K562 (cell line): ENCODE measurements around the gene SIRT3. TPM values are rescaled to one million over a fixed set of nuclear protein-coding genes. Genes with fewer than 3 reads are reported as not detected.
A peak's percentile ranks its signal among the peaks of the same experiment; 100 is the strongest.

Source experiments
- CBX1 ChIP-seq: sonication (generic); IDR thresholded peaks from 2 replicates; pipeline ENCODE4 v1.6.1; 2016; ENCODE audit warnings: antibody characterized with exemption, low read depth, mild to moderate bottlenecking
- EWSR1 ChIP-seq: fragments of 450-650 bp; IDR thresholded peaks from 2 replicates; pipeline ENCODE4 v1.6.1; 2018; ENCODE audit warnings: borderline replicate concordance, mild to moderate bottlenecking, low read depth, moderate library complexity; ENCODE audit not compliant: partially characterized antibody
- GATA2 ChIP-seq: sonication (generic); formaldehyde crosslinking; IDR thresholded peaks from 2 replicates; pipeline ENCODE4 v1.4.0; 2020; ENCODE audit warnings: mild to moderate bottlenecking, missing genetic modification reagents
- KAT8 ChIP-seq: fragments of 450-650 bp; IDR thresholded peaks from 2 replicates; pipeline ENCODE4 v1.6.1; 2016; ENCODE audit warnings: low read depth, mild to moderate bottlenecking
- KLF16 ChIP-seq: IDR thresholded peaks from 2 replicates; pipeline ENCODE4 v1.6.1; 2016; ENCODE audit warnings: antibody characterized with exemption
- L3MBTL2 ChIP-seq: fragments of 450-650 bp; IDR thresholded peaks from 2 replicates; pipeline ENCODE4 v1.6.1; 2016; ENCODE audit warnings: mild to moderate bottlenecking, moderate library complexity
- MEF2D ChIP-seq: conservative IDR thresholded peaks from 2 replicates; pipeline ENCODE4 v1.6.1; 2016; ENCODE audit warnings: low read depth, missing genetic modification characterization, missing compliant biosample characterization
- NEUROD1 ChIP-seq: fragments of 150-350 bp; IDR thresholded peaks from 2 replicates; pipeline ENCODE4 v1.6.1; 2014; ENCODE audit warnings: borderline replicate concordance, low read length, low read depth; ENCODE audit not compliant: partially characterized antibody
- RHOXF2B ChIP-seq: fragments of 250-450 bp; sonication (Bioruptor Pico); conservative IDR thresholded peaks from 2 replicates; pipeline ENCODE4 v1.5.1; 2021
- SOX6 ChIP-seq: fragments of 450-650 bp; IDR thresholded peaks from 2 replicates; pipeline ENCODE4 v1.6.1; 2014; ENCODE audit warnings: mild to moderate bottlenecking
- SP1 ChIP-seq: sonication (generic); formaldehyde crosslinking; IDR thresholded peaks from 2 replicates; pipeline ENCODE4 v1.8.1; 2022; ENCODE audit warnings: mild to moderate bottlenecking, missing genetic modification reagents
- SRSF1 ChIP-seq: fragments of 200-400 bp; formaldehyde crosslinking; IDR thresholded peaks from 2 replicates; pipeline ENCODE4 v1.6.1; 2017; ENCODE audit warnings: mild to moderate bottlenecking, low read depth, low read length, moderate library complexity
- TEAD1 ChIP-seq, 2 experiments: fragments of 450-650 bp in 1 of 2; sonication (generic) in 1 of 2; formaldehyde crosslinking; IDR thresholded peaks; 2 replicates each; pipeline versions ENCODE4 v1.4.0 to v1.8.0; 2020 to 2022; ENCODE audit warnings: mild to moderate bottlenecking in 2 of 2, missing genetic modification reagents in 1 of 2
- TRIM24 ChIP-seq, 2 experiments: fragments of 450-650 bp; IDR thresholded peaks; 2 replicates each; pipeline ENCODE4 v1.6.1; 2016
- TRIM28 ChIP-seq: fragments of 450-650 bp; IDR thresholded peaks from 2 replicates; pipeline ENCODE4 v1.6.1; 2017
- ZC3H11A ChIP-seq: IDR thresholded peaks from 2 replicates; pipeline ENCODE4 v1.6.1; 2012; ENCODE audit warnings: low read depth, low read length, improper control_type of control experiment
- ZFP30 ChIP-seq: fragments of 250-450 bp; sonication (Bioruptor Pico); IDR thresholded peaks from 2 replicates; pipeline ENCODE4 v1.8.0; 2022; ENCODE audit warnings: moderate library complexity, mild to moderate bottlenecking, inconsistent platforms, borderline replicate concordance
- ZNF311 ChIP-seq: fragments of 250-450 bp; sonication (Bioruptor Pico); IDR thresholded peaks from 2 replicates; pipeline ENCODE4 v1.4.0; 2020; ENCODE audit warnings: mild to moderate bottlenecking, moderate library complexity
- polyA plus RNA-seq, 8 experiments: library from polyadenylated mRNA; depleted of rRNA in 4 of 8; stranded (reverse) in 5 of 8; unstranded in 3 of 8; fragments of >200 nt; fragmentation: Nextera tagmentation in 2 of 8; fragmentation: Illumina TruSeq in 1 of 8; extraction: Ambion mirVana in 2 of 8; extraction: Trizol in 1 of 8; gene quantifications; 2 replicates each; pipeline versions ENCODE4 v1.2.1 to v1.2.3, GENCODE V29; 2011 to 2014; ENCODE audit warnings: inconsistent platforms in 1 of 8, missing spikeins in 1 of 8
- total RNA-seq, 7 experiments: library from RNA; depleted of rRNA in 6 of 7; stranded (reverse); fragments of >200 nt in 6 of 7; fragmentation: Illumina TruSeq in 2 of 7; extraction: Trizol in 2 of 7; gene quantifications; 2 replicates each; pipeline versions ENCODE4 v1.2.1 to v1.2.3, GENCODE V29; 2011 to 2021; ENCODE audit warnings: low replicate concordance in 1 of 7
- TF ChIP-seq, protein P1 (sequence below): fragments of 250-450 bp; sonication (Bioruptor Pico); IDR thresholded peaks from 2 replicates; pipeline ENCODE4 v1.8.0; 2021; ENCODE audit warnings: mild to moderate bottlenecking, moderate library complexity
- TF ChIP-seq, protein P2 (sequence below): sonication (generic); formaldehyde crosslinking; IDR thresholded peaks from 2 replicates; pipeline ENCODE4 v1.8.1; 2022; ENCODE audit warnings: missing genetic modification reagents
- TF ChIP-seq, protein P3 (sequence below), 2 experiments: fragments of 200-800 bp in 1 of 2; sonication (Bioruptor generic) in 1 of 2; sonication (generic) in 1 of 2; formaldehyde crosslinking in 1 of 2; IDR thresholded peaks in 1 of 2; conservative IDR thresholded peaks in 1 of 2; 2 replicates each; pipeline versions ENCODE4 v1.5.0 to v1.6.1; 2016 to 2020; ENCODE audit warnings: missing compliant biosample characterization in 1 of 2, missing genetic modification characterization in 1 of 2, missing genetic modification reagents in 1 of 2
- TF ChIP-seq, protein P4 (sequence below): fragments of 250-450 bp; sonication (Bioruptor Pico); IDR thresholded peaks from 2 replicates; pipeline ENCODE4 v1.4.0; 2020; ENCODE audit warnings: mild to moderate bottlenecking, moderate library complexity, borderline replicate concordance

Gene SIRT3
- total and polyA plus RNA-seq, 9 of the 15 experiments (the other 6 are each of a cell fraction or from before 2014, with no cell fraction given): 1.9 to 27.5 (median 14.5) TPM

DNA sequence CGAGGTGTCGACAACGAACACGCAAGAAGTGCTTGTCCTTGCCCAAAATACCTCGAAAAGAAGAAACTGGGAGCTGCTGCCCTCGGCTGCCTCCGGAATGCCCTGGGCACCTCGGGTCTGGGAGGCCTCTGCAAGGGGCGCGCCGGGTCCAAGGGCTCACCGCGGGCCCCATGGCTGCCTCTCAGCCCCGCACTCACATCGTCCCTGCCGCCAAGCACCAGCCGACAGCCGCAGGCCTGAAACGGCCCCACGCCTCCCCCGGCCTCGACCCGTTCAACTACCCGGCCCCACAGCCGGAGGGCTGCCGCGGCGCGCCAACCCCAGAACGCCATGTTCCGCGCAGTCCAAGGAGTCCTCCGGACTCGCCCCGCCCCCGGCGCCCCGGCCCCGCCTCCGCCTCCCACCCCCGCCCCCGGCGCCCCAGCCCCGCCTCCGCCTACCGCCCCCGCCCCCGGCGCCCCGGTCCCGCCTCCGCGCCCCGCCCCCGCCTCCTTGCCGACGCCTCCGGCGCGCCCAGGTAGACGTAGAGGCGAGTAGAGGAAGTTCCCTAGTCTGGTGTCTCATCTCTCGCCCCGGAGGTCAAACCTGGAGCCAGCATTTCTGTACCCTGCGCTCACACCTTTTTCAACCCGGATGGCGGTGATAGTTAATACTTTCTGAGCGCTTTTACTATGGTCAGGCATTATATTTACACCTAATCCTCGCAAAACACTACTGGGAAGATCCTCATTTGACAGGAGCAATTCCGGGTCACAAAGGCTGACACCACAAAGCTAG, at the start of gene SIRT3 (continued):
- peak; percentile 12 for TF ChIP-seq NEUROD1
- TF ChIP-seq SOX6: peak; percentile 53; the same call in 1 of the 2 replicates
- peak; percentile 10 for TF ChIP-seq L3MBTL2
- TF ChIP-seq CBX1: no peak; the same call in 1 of the 2 replicates
- TF ChIP-seq ZNF311 (CRISPR knock-in tag): no peak
- TF ChIP-seq, protein P1, sequence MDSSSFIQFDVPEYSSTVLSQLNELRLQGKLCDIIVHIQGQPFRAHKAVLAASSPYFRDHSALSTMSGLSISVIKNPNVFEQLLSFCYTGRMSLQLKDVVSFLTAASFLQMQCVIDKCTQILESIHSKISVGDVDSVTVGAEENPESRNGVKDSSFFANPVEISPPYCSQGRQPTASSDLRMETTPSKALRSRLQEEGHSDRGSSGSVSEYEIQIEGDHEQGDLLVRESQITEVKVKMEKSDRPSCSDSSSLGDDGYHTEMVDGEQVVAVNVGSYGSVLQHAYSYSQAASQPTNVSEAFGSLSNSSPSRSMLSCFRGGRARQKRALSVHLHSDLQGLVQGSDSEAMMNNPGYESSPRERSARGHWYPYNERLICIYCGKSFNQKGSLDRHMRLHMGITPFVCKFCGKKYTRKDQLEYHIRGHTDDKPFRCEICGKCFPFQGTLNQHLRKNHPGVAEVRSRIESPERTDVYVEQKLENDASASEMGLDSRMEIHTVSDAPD (CRISPR knock-in tag): no peak
- no peak for TF ChIP-seq ZFP30 (CRISPR knock-in tag)
- TF ChIP-seq TRIM24 (IDR thresholded peaks at IDR 0.05): peak in 1 of 2 experiments; percentile 89; a peak in 2 of 4 replicates
- TF ChIP-seq RHOXF2B: no peak
- TF ChIP-seq, protein P2, sequence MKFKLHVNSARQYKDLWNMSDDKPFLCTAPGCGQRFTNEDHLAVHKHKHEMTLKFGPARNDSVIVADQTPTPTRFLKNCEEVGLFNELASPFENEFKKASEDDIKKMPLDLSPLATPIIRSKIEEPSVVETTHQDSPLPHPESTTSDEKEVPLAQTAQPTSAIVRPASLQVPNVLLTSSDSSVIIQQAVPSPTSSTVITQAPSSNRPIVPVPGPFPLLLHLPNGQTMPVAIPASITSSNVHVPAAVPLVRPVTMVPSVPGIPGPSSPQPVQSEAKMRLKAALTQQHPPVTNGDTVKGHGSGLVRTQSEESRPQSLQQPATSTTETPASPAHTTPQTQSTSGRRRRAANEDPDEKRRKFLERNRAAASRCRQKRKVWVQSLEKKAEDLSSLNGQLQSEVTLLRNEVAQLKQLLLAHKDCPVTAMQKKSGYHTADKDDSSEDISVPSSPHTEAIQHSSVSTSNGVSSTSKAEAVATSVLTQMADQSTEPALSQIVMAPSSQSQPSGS: no peak
- TF ChIP-seq KLF16: no peak
- TF ChIP-seq MEF2D (tag): no peak
- TF ChIP-seq KAT8: no peak
- peak; percentile 72 for TF ChIP-seq TRIM28
- TF ChIP-seq, protein P3, sequence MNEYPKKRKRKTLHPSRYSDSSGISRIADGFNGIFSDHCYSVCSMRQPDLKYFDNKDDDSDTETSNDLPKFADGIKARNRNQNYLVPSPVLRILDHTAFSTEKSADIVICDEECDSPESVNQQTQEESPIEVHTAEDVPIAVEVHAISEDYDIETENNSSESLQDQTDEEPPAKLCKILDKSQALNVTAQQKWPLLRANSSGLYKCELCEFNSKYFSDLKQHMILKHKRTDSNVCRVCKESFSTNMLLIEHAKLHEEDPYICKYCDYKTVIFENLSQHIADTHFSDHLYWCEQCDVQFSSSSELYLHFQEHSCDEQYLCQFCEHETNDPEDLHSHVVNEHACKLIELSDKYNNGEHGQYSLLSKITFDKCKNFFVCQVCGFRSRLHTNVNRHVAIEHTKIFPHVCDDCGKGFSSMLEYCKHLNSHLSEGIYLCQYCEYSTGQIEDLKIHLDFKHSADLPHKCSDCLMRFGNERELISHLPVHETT (CRISPR knock-in tag; conservative IDR thresholded peaks at IDR 0.05 in 1 of 2, IDR thresholded peaks at IDR 0.05 in 1 of 2): peak in 1 of 2 experiments; percentile 66; a peak in 1 of 4 replicates
- TF ChIP-seq EWSR1: no peak
- no peak for TF ChIP-seq SRSF1
- TF ChIP-seq GATA2 (CRISPR knock-in tag): no peak
- TF ChIP-seq SP1 (CRISPR knock-in tag): no peak
- TF ChIP-seq ZC3H11A: no peak
- TF ChIP-seq TEAD1 (CRISPR knock-in tag; IDR thresholded peaks at IDR 0.05): peak in 1 of 2 experiments; percentile 45; a peak in 1 of 4 replicates
- TF ChIP-seq, protein P4, sequence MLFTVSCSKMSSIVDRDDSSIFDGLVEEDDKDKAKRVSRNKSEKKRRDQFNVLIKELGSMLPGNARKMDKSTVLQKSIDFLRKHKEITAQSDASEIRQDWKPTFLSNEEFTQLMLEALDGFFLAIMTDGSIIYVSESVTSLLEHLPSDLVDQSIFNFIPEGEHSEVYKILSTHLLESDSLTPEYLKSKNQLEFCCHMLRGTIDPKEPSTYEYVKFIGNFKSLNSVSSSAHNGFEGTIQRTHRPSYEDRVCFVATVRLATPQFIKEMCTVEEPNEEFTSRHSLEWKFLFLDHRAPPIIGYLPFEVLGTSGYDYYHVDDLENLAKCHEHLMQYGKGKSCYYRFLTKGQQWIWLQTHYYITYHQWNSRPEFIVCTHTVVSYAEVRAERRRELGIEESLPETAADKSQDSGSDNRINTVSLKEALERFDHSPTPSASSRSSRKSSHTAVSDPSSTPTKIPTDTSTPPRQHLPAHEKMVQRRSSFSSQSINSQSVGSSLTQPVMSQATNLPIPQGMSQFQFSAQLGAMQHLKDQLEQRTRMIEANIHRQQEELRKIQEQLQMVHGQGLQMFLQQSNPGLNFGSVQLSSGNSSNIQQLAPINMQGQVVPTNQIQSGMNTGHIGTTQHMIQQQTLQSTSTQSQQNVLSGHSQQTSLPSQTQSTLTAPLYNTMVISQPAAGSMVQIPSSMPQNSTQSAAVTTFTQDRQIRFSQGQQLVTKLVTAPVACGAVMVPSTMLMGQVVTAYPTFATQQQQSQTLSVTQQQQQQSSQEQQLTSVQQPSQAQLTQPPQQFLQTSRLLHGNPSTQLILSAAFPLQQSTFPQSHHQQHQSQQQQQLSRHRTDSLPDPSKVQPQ (CRISPR knock-in tag): no peak
